Stimulated activated CD4-positive, alpha-beta T cell treated with anti-CD3 and anti-CD28 coated beads, Interleukin-4, amount 100 ng/mL, for 48 hours (primary cell): ENCODE measurements around the gene CLPSL2.

Experiments used
- DNase-seq, 2 donors: peaks; one replicate each; pipeline ENCODE4 v3.0.0-alpha.2; 2020; ENCODE audit warnings: low read depth in 2 of 2

CLPSL2 gene

DNA sequence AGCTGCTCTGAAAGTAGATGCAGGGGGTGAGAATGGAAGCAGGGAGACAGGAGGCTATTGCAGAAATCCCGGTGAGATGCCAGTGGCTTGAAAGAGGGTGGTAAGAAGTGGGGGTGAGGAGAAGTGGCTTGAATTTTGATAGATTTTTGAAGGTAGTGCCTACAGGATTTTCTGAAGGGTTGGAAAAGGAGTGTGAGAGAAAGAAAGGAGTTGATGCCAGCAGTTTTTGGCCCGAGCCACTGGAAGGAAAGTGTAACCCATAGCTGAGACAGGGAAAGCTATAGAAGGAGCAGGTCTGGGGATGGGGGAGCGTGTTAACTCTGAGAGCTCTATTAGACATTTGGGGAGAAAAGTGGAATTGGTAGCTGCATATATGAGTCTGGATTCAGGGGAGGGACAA, 29.9 kb upstream of the CLPSL2 start:
- DNase-seq, result no peak

DNA sequence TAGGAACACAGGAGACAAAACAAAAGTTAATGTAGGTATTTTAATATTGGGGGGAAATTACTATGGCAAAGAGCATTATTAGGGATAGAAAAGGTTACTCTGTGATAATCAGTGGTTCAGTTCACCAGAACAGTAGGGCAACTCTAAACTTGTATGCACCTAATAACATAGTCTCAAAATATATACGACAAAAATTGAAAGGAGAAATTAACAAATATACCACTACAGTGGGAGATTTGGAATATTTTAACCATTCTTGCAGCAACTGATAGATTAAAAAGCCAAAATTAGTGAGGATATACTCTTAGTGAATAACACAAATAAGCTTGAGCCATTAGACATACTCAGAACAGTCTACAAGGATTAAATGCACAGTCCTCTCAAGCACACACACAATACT, 28.5 kb upstream of the CLPSL2 start:
- DNase-seq, result no peak

DNA sequence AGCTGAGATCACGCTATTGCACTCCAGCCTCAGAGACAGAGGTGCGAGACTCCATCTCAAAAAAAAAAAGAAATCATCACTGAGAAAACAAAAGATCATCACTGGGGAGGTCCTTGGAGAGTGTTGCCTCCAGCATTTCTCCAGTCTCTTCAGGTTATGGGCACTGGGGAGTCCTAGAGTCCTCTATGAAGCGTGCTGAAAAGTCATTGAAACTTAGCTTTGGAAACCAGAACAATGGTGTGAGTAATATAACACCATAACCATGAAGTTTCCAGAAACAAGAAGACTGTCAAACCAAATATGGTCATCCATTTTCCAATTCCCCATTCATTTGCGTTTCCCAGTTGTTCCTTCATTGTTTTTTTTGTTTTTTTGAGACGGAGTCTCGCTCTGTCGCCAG, 25.8 kb upstream of the CLPSL2 start:
- DNase-seq, result no peak

DNA sequence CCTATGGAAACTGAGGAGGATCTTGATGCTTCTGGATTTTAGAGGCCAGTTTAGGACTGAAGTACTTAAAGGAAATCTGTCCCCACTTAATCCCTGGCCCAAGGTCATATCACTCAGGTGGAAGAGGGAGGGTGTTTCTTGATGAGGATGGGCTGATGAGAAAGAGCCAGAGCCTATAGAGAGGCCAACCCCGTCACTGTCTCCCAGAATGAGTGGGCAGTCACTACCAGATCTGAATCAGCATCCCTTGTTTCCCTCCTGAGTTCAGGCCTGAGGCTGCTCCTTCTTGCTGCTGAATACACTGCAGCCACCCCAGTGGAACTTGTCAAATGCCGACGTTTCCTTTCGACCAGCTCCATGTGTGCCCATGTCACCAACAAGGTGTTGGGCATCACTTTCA, 24.8 kb upstream of the CLPSL2 start:
- peak in 1 of 2 donors; percentile 40 for DNase-seq

DNA sequence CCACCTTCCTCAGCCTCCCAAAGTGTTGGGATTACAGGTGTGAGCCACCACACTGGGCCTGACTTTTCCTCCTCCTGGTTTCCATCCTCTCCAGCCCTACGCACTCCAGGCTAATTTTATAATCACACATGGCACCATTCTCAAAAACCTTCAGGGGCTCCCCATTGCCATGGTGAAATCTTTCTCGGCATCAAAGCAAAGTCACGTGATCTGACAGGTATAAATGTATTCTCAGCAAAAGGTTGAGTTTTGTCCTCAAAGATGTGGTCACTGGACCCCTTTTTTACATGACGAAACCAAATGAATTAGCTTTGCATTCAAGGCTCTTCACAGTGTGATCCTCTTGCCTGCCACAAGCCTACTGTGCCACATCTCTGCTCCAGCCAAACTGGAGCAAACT, 24.1 kb upstream of the CLPSL2 start:
- no peak for DNase-seq

DNA sequence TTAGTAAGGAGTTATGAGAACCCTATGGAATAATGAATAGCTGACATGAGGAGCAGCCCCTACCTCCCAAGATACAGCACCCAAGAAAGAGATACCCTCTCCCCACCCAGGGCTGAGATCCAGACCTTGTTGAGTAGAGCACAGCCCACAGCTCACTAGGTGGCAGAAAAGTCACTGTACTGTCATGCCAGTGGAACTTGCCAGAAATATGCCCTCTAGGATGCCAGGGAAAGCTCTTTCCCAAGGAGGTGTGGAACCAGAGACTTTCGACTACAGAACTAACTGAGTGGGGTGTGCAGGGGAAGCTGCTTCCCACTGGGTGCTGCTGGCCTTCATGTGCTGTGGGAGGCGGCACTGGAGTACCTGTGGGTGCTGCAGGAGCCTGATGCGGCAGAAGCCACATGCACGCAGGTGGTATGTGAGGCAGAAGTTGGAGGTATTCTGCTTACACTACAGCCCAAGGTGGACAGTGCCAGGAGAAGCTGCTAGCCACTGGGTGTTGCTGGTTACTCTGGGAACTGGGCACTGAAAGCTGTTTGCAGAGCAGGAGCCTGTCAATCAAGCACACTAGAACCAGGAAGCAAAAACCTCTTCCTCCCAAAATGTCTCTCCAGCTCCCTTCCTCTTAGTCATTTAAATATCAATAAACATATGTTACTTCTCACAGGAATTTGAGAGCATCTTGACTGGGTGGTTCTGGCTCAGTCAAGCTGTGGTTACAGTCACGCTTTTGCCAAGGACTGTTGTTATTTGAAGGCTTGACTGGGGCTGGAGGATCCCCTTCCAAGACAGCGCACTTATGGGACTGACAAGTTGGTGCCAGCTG, 21.7 kb upstream of the CLPSL2 start:
- no peak for DNase-seq

DNA sequence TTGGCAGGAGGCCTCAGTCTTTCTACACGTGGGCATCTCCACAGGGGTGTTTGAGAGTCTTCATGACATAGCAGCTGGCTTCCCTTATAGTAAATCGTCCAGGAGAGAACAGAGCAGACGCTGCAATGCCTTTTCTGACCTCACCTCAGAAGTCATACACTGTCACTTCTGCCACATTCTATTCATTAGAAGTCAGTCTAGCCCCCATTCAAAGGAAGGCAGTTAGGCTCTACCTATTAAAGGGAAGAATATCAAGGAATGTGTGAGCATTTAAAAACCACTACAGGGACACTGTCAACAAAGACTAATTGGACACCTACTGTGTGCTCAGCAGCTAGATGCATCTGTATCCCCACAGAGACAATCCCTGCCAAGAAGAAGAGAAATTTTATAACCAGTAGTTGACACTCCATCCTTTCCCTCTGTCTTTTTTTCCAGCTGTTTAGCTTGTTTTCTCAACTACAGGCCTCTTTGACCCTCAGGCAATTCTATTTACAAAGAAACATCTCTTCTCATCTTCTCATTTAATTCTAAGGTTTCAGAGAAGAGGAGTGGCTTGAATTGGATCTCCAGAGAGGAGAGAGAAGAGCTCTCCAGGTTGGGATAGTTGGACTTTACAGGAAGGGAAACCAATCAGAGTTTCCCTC, 21.0 kb upstream of the CLPSL2 start:
- no peak for DNase-seq

DNA sequence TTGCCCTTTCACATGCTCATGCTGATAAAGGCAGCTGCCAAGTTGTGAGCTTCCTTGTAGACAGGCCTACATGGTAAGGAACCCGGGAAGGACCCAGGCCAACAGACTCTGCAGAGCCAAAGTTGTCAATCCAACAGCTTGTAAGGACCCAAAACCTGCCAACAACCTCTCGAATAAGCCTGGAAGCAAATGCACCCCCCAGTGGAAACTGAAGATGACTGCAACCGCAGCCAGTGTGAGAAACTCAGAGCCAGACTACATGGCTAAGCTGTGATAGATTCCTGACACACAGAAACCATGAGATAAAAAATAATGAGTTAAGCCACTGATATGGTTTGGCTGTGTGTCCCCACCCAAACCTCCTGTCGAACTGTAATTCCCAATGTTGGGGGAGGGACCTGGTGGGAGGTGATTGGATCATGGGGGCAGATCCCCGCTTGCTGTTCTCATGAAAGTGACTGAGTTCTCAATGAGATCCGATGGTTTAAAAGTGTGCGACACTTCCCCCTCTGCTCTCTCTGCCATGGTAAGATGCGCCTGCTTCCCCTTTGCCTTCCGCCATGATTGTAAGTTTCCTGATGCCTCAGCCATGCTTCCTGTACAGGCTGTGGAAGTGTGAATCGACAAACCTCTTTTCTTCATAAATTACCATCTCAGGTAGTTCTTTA, 18.8 kb upstream of the CLPSL2 start:
- DNase-seq, result no peak

DNA sequence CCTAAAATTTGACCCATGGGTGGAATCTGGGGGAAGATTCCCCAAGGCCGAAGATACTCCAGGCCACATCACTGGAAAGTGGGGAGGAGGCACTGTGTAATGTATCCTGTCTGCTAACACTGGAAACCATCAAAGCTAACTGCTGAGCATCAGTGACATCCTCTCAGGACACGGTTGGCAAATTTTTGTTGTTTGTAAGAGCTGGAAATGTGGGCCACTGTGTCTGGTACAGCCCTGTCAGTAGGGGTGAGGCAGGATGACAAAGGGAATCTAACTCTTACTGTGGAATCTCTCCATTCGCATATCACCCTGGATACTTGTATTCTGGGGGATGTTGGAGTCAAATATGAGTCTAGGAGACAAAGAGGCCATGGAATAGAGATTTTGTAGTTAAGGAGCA, 17.0 kb upstream of the CLPSL2 start:
- DNase-seq, result no peak

DNA sequence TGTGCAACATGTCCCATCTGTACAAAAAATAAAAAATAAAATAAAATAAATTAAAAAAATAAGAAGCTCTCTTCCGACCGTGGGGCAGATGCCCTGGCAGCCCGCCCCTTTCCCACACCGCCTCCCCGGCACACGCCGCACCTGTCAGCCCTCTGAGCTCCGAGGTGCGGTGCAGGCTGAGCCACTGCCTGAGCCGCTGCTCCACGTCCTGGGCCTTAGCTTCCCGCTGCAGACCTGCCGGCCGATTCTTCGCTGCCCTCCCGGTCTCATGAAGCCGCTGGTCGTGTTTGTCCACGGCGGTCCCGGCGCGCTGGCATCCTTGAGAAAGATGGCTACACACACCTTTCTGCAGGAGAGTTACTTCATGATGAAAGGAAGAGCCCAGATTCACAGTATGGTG, 10.7 kb upstream of the CLPSL2 start:
- DNase-seq, result no peak

DNA sequence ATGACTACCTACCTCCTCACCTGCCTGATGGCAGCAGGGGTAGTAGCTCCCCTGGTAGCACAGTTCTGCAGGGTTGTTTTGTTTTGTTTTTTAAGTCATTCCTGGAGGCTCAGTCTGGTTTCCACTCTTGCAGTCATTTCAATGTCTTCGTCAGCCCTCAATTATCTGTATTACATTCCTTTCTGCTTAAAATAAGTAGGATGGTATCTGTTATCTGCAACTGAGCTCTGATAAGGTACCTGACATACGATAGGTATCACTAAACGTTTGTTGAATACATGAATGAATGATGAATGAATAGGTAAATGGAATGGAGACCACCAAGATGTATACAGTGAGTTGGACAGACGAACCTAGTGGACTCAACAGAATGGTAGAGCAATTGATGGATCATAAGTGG, 7.2 kb upstream of the CLPSL2 start:
- DNase-seq, result no peak

DNA sequence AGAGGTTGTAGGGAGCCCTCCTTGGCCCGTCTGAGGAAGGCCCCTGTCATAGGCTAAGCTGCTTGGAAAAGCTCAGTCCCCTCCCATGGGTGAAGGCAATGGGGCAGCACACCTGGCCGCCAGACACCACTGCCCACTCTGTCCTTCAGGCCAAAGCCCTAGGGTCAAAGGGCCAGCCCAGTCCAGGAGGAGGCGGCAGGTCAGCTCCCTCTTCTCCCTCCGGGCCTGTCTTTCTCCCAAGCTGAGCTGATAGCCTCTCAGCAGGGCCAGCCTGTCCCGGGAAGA, 5.1 kb upstream of the CLPSL2 start:
- DNase-seq, result no peak

DNA sequence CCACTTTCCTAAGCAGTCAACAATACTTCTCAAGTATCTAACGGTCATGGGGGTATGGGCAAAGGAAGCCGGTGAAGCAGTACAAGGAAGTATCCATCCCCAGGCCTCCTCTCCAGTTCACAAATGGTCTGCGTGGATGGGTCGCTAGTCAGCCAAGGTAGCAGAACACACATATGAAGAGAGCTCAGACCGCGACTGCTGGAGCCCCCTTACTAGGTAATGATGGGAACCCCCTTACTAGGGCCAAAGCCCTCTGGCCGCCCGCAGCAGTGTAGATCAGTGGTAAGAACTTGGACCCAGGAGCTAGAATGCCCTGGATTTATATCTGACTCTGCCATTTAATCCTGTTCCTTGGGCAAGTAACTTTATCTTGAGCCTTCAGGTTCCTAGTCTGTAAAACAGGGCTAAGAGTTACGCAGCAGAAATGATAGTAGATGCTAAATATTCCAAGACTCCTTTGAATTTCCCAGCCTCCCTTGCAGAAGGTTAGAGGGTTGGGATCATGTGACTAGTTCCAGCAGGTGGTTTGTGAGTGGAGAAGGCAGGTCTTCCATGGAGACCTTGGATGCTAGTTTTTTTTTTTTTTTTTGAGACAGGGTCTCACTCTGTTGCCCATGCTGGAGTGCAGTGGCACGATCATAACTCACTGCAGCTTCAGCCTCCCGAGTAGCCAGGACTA, 2.1 kb upstream of the CLPSL2 start:
- DNase-seq, result no peak

DNA sequence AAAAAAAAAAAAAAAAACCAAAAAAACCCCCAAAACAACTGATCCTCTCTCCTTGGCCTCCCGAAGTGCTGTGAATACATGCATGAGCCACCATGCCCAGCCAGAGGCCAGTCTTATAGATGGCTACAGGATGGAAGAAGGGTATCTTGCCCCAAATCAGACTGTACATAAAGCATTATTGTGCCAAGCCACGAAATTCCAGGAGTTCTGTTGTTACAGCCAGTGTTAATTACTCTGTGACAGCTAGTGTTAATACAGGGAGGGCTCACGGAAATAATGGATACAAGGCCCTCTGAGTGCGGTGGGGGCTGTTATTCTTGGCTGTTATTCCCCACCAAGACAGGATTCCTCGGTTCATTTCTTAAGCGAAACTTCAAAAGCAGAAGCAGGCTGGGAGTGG, 1.4 kb upstream of the CLPSL2 start:
- DNase-seq, result no peak

DNA sequence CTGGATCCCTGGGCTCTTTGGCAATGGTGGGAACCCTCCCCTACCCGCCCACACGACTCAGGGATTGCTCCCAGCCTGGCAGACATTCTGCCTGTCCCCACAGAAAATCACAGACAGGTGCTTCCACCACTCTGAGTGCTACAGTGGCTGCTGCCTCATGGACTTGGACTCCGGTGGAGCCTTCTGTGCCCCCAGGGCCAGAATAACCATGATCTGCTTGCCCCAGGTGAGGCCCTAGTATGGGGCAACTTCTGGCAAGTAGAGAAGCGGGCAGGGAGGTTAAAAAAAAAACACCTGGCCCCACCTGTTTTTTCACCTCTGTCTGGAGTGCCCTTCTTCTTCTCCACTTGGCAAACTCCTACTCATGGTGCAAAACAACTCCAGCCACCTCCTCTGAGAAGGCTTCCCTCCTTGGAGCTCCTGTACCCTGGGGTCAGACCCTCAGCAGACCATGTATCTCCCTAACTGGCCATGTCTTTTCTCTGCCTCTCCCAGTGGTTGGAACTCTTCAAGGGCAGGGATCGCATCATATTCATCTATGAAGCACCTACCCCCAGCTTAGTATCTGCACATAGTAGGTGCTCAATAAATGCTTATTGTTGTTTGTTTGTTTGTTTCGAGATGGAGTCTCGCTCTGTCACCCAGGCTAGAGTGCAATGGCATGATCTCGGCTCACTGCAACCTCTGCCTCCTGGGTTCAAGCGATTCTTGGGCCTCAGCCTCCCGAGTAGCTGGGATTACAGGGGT, 1.1 kb downstream of the CLPSL2 start:
- no peak for DNase-seq

DNA sequence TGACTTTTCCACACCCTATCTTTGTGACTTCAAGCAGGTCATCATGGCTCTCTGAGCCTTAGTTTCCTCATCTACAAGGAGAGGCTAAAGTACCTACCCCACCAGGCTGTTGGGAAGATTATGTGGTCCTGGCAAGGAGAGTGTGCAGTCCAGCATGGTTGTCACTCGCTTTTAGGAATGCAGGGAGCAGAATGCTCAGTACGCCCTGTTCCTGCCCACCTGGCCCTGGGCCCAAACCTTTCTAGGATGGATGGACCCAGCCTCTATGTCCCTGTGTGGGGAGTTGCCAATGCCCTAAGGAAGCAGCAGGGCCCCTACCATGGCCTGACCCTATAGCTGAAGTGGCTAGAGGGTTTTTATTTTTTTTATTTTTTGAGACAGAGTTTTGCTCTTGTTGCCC, 2.0 kb downstream of the CLPSL2 start:
- no peak for DNase-seq

DNA sequence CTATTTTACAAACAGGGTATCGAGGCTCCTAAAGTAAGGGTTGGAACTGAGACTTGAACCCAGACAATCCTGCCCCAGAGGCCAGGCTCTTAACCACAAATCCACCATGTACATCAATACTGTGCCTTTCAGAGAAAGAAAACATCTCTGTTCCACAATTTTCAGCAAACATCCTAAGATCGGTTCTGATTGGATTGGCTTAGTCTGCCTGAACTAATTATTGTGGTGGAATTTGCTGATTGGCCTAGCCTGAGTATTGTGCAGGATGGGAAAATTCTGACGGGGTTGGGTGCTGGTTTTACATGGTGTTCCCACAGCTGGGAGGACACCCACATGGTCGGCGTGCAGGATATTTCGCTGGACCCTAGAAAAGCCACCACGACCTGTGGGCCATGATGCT, 4.3 kb downstream of the CLPSL2 start, which contains the start of gene CLPSL1:
TSS of gene CLPSL1 (plus strand) at position 301 of the 400 bp plus-strand sequence. CDS start at position 393, 92 bp downstream.
- no peak for DNase-seq

DNA sequence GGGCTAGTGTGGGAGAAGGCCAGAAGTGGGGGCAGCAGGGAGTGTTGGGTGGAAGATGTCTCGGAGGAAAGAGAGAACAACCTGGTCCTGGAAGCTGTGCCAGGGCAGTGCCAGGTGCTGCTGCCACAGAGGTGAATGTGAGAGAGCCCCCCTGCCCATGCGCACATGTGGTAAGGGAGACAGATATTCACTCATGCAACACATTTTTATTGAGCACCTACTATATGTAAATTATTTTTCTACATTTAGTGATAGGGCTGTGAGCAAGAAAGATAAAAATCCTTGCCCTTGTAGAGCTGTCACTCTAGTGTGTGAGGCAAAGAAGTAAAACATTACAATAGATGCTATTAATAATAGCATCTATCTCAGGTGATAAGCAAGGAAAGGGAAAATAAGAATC, 4.9 kb downstream of the CLPSL2 start:
- no peak for DNase-seq

DNA sequence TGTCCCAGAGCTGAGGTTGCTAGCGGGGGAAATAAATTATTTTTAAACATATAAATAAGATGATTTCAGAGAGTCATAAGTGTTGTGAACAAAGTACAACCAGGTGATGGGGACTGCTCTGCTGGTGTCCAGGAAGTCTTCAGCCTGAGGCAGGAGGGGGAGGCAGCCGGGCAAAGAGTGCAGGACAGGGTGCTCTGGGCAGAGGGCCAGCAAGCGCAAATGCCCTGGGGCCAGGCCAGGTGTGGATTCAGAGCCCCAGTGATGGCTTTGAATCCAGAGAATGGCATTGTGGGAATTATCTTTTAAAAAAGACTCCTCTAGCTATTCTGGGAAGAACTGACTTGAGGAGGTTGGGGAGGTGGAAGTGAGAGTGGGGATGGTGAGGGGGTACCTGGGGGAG, 6.0 kb downstream of the CLPSL2 start:
- no peak for DNase-seq

DNA sequence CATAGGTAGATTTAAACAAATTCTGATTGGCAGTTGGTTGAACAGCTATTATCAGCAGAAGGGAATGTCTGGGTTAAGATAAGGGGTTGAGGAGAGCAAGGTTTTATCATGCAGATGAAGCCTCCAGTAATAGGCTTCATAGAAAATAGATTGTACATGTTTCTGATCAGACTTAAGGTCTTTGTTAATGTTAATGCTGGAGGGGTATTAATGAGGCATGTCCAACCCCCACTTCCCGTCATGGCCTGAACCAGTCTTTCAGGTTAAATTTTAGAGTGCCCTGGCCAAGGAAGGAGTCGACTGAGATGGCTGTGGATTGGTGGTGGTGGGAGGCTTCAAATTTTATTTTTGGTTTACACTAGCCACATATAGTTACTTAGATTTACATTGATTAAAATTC, 7.8 kb downstream of the CLPSL2 start:
- no peak for DNase-seq

DNA sequence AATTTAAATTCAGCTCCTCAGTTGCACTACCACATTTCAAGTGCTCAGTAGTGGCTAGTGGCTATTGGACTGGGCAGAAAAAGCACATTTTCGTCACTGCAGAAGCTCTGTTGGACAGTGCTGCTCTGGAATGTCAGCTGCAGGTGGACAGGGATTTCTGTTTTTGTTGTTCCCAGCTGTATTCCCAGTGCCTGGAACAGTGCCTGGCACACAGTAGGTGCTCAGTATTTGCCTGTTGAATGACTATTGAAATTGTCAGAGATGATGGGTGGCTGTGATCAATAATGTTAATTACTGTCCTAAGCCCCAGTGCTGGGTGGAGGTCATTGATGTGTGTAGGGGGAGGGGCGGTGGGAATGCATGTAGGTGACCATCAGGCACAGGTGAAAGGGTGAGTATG, 9.9 kb downstream of the CLPSL2 start:
- DNase-seq, result no peak

DNA sequence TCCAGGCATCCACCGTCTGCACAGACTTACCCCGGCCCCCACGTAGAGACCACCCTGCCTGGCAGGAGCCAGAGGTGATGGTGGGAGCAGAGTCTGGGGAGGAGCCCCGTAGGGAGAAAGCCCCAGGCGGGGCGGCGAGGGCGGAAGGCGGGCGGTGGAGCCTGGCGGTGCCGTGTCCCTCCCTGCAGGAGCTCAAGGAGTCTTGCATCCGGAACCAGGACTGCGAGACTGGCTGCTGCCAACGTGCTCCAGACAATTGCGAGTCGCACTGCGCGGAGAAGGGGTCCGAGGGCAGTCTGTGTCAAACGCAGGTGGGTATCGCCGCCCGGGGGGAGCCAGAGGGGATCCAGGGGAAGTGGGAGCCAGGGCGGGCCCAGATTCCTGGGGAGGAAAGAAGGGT, 10.4 kb downstream of the CLPSL2 start:
- DNase-seq, result no peak
